SK-N-SH (cell line): ENCODE data around the gene LRRC70.

ENCODE experiments used
- CTCF ChIP-seq: fragments of 200-600 bp; sonication (generic); IDR thresholded peaks from 2 replicates; pipeline ENCODE4 v1.6.1; 2017; ENCODE audit warnings: antibody characterized with exemption, mild to moderate bottlenecking, moderate library complexity
- PBX3 ChIP-seq: IDR thresholded peaks from 2 replicates; pipeline ENCODE4; 2012
- RAD21 ChIP-seq: IDR thresholded peaks from 2 replicates; pipeline ENCODE4 v1.6.1; 2012; ENCODE audit warnings: mild to moderate bottlenecking, low read length
- REST ChIP-seq: IDR thresholded peaks from 2 replicates; pipeline ENCODE4 v1.6.1; 2012; ENCODE audit warnings: mild to moderate bottlenecking, low read depth, low read length, moderate library complexity

- TF ChIP-seq REST, result no peak
- no peak for TF ChIP-seq CTCF
- TF ChIP-seq RAD21, result no peak
- no peak for TF ChIP-seq PBX3
Measured at GRCh38 chr5:62607615-62608014, 29.0 kb downstream of the LRRC70 start.
